Ovary (tissue), 9 donors: ENCODE results near the gene SPTY2D1. TPM values are rescaled to one million over a fixed set of nuclear protein-coding genes. Genes with fewer than 3 reads are reported as not detected.

Experiments used
- DNase-seq, 5 donors: peaks; one replicate each; pipeline ENCODE4 v3.0.0-alpha.2; 2019 to 2020
- H3K27ac ChIP-seq, 2 donors: fragments of 200-600 bp; one replicate each; pipeline versions ENCODE4 v1.5.1 to v1.8.0; 2019 to 2022
- H3K27me3 ChIP-seq: fragments of 200-600 bp; one replicate; pipeline ENCODE4 v1.8.0; 2022
- H3K36me3 ChIP-seq: fragments of 200-600 bp; sonication (generic); one replicate; pipeline ENCODE4 v1.5.1; 2019
- H3K4me1 ChIP-seq: one replicate; pipeline ENCODE4 v1.8.1; 2013; ENCODE audit warnings: mild to moderate bottlenecking, moderate library complexity; ENCODE audit not compliant: insufficient read depth
- H3K4me3 ChIP-seq: fragments of 200-600 bp; sonication (generic); one replicate; pipeline ENCODE4 v1.5.1; 2017
- H3K9me3 ChIP-seq, 2 donors: fragments of 200-600 bp in 1 of 2; sonication (generic) in 1 of 2; one replicate each; pipeline versions ENCODE4 v1.5.1 to v1.8.1; 2013 to 2019; ENCODE audit warnings: mild to moderate bottlenecking in 1 of 2, moderate library complexity in 1 of 2
- CTCF ChIP-seq, 3 donors: fragments of 450-650 bp in 2 of 3; fragments of 200-600 bp in 1 of 3; IDR thresholded peaks; one replicate each; pipeline versions ENCODE4 v1.5.1 to v1.8.0; 2016 to 2022; ENCODE audit warnings: antibody characterized with exemption in 3 of 3, mild to moderate bottlenecking in 1 of 3
- EP300 ChIP-seq: sonication (generic); formaldehyde crosslinking; IDR thresholded peaks from one replicate; pipeline ENCODE4 v1.6.1; 2017; ENCODE audit warnings: antibody characterized with exemption
- POLR2A ChIP-seq: fragments of 450-650 bp; IDR thresholded peaks from one replicate; pipeline ENCODE4 v1.6.1; 2017; ENCODE audit warnings: antibody characterized with exemption, mild to moderate bottlenecking, moderate library complexity
- WGBS, 3 donors: extraction: QIAGEN DNeasy Blood & Tissue Kit in 1 of 3; methylation state at CpG; one replicate each; pipeline versions ENCODE4 v1.1.5 to v1.1.7; 2013 to 2017; 5-methylcytosine and 5-hydroxymethylcytosine counted together
- intact Hi-C, 4 donors: fragments of 100-400 bp; cut with DNase I; formaldehyde crosslinking; loops; one replicate each; pipeline versions ENCODE4 v1.11.0 to v1.15.1; 2022 to 2023
- polyA plus RNA-seq, 2 donors: library from polyadenylated mRNA; stranded (reverse); fragments of 200-250 nt in 1 of 2; fragments of 350-450 nt in 1 of 2; fragmentation: Illumina TruSeq in 1 of 2; extraction: RNeasy Lipid Tissue Mini Kit (QIAGEN cat#74804) in 1 of 2; gene quantifications; one replicate each; pipeline ENCODE4 v1.2.3, GENCODE V29; 2013 to 2014
- total RNA-seq, 7 donors: library from RNA; depleted of rRNA in 2 of 7; stranded (reverse); fragments of >200 nt in 2 of 7; fragmentation: NEBNext Ultra II Directional in 3 of 7; extraction: Animal tissue kit (Norgen Biotek cat#: 25700) in 3 of 7; gene quantifications; one replicate each; pipeline versions ENCODE4 v1.1.0 to v1.2.4, GENCODE V29; 2016 to 2023
- donor health status: DM: no; HTN: no; CAD: no; lungs with moderate emphysema.
- donor health status: DM: no; HTN: no; CAD: no.
- donor health status: Bipolar disorder and iron deficiency.
- donor health status: DM: yes; HTN: yes; CAD: no.
- donor health status: DM: no; HTN: no; CAD: no.
- donor health status: DM: yes; HTN: yes; CAD: no.

SPTY2D1 gene
- total and polyA plus RNA-seq, 9 donors = 8.2 to 25.2 (median 19.0) TPM

DNA sequence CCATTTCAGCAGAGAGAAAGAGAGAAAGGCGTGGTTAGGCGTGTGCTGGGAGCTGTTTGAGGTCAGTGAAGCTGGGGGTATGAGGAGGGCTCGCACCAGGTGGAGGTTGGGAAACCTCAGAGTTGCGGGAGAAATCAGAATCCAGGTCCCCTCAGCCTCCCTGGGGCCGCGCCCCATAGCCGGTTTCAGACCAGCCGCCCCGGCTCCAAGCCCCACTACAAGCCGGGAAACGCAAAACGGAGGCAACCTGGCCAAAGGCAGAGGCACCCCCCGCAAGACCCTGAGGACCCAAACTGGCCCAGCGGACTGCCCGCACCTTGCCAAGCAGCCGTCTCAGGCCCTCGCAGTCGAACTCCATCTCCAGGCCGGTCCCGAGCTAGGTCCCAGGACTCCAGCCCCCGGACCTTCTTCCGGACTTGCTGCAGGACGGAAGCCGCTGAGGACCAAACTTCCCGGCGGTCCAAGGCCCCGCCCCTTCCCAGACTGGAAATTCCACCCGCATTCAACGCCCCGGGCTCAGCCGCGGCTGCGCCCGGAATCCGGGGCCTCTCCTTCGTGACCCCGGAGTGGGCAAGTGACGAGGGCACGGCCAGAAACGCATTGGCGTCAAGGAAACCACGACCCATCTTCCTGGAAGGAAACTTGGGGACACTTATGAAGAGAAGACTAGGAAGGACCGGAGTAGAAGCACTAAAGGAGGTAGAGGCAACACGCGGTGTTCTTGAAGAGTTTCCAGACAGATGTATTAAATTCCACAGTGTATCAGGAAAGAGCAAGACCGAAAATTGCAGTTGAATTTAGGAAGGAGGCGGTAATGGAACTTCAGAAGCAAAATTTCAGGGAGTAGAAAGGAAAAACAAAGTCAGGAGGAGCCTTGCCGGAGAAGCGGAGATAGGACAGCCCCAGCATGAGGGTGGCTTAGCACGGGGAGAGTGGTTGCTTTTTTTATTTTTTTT is 45.6 kb downstream of the SPTY2D1 start, which contains the start of gene UEVLD:
Gene UEVLD, minus strand, starts transcription at position 438 of the 956 bp plus-strand sequence. Its CDS starts 80 bp downstream, at position 358.
- Histone ChIP-seq H3K9me3 (no peaks in the 10 kb centered on the region), H3K27ac (peak within 1 kb of the TSS; percentile 66 to 73), H3K27me3 (no peaks in the 10 kb centered on the region), H3K4me1 (peaks cover 6% of the 10 kb centered on the region), H3K4me3 (peak within 1 kb of the TSS; percentile 88), H3K36me3 (no peaks in the 10 kb centered on the region)
- intact Hi-C loops = no loop called here
- WGBS, 3 donors = 0 to 1% (median 0%) methylated on average over 37 to 50 of the region's 50 CpGs
- TF ChIP-seq EP300 (peak; percentile 39), POLR2A (peak; percentile 67), CTCF (IDR thresholded peaks at IDR 0.05) (peak in 1 of 3 donors; percentile 11)
- DNase-seq = peak; percentile 87 to 92 (median 90)

DNA sequence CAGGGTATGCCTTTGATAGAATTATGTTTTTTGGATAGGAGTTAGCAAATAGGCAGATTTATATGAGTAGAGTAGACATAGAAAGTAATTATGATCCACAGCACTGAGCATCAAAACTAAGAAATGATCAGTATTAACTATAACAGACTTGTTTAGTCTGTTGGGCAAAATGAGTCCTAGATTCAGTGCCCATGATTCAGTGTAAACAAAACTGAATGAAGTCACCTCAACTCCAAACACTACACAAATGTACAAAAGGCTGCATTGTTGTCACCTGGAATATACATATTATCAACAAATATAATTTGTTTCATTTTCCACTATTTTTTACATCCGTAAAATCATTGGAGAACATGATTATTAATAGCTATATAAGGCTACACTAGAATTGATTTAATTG is 52.3 kb downstream of the SPTY2D1 start:
- Histone ChIP-seq H3K36me3 (no peaks in the 10 kb centered on the region), H3K27ac (no peak overlapping the region), H3K9me3 (no peaks in the 10 kb centered on the region), H3K4me3 (no peak overlapping the region), H3K4me1 (no peaks in the 10 kb centered on the region), H3K27me3 (no peaks in the 10 kb centered on the region)
- intact Hi-C loops = no loop called here
- no peak for DNase-seq
- TF ChIP-seq POLR2A (no peak), EP300 (no peak), CTCF (IDR thresholded peaks at IDR 0.05) (no peak)
- 87 to 92% (median 90%) methylated on average over 1 of the region's 1 CpG for WGBS, 3 donors

GRCh38 chr11:18580113-18580766 is 53.9 kb downstream of the SPTY2D1 start:
- no peak overlapping the region for H3K27ac ChIP-seq
- H3K36me3 ChIP-seq = no peaks in the 10 kb centered on the region
- TF ChIP-seq EP300 = no peak
- TF ChIP-seq CTCF (IDR thresholded peaks at IDR 0.05) = no peak
- TF ChIP-seq POLR2A = no peak
- no peak for DNase-seq
- intact Hi-C loops = no loop called here
- no peaks in the 10 kb centered on the region for H3K9me3 ChIP-seq
- WGBS, 3 donors = 36 to 57% (median 41%) methylated on average over 2 of the region's 2 CpGs
- H3K27me3 ChIP-seq = no peaks in the 10 kb centered on the region
- no peaks in the 10 kb centered on the region for H3K4me1 ChIP-seq
- H3K4me3 ChIP-seq = no peak overlapping the region

DNA sequence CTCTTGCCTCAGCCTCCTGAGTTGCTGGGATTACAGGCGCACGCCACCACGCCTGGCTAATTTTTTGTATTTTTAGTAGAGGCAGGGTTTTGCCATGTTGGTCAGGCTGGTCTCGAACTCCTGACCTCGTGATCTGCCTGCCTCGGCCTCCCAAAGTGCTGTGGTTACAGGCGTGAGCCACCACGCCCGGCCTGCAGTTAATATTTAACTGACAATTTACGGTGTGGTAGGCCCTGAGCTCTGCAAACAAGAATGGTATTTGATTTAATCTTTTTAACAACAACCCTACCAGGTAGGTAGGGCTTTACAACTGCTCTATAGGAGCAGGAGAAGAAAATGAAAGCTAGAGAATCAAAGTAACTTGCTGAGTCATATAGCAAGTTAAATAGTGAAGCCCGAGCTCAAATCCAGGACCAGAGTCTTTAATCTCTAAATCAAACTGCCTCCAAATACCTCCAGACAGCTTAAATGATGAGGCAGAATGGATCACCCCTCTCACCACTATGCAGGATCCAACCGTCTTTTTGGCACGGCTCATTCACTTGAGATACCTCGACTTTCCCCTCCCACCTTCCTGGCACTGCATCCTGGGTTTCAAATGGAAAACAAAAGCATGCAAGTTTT is 55.1 kb downstream of the SPTY2D1 start:
- intact Hi-C loops = no loop called here
- H3K4me3 ChIP-seq = no peak overlapping the region
- H3K36me3 ChIP-seq = no peaks in the 10 kb centered on the region
- H3K27ac ChIP-seq = no peak overlapping the region
- no peaks in the 10 kb centered on the region for H3K9me3 ChIP-seq
- 89 to 92% (median 91%) methylated on average over 14 of the region's 14 CpGs for WGBS, 3 donors
- no peak for DNase-seq
- TF ChIP-seq POLR2A (no peak), CTCF (IDR thresholded peaks at IDR 0.05) (no peak), EP300 (no peak)
- H3K27me3 ChIP-seq = no peaks in the 10 kb centered on the region
- no peaks in the 10 kb centered on the region for H3K4me1 ChIP-seq
